ENCODE data around the gene ZKSCAN8.

- no peak for TF ChIP-seq EZH2 (IDR thresholded peaks at IDR 0.05)
- no peak for TF ChIP-seq EZH2phosphoT487 (IDR thresholded peaks at IDR 0.05; ENCODE audit: borderline replicate concordance)
- no peak for TF ChIP-seq MAX (IDR thresholded peaks at IDR 0.05)
- no peak for TF ChIP-seq CBX3 (IDR thresholded peaks at IDR 0.05; ENCODE audit: low read depth)
- TF ChIP-seq CTCF (IDR thresholded peaks at IDR 0.05 in 2 of 3, conservative IDR thresholded peaks at IDR 0.05 in 1 of 3; ENCODE audit: borderline replicate concordance in 1 of 3, insufficient read depth in 1 of 3, low read depth in 2 of 3, low read length in 2 of 3) = no peak
- no peak for TF ChIP-seq ATF3 (IDR thresholded peaks at IDR 0.05)
- TF ChIP-seq CEBPB (IDR thresholded peaks at IDR 0.05; ENCODE audit: low read depth) = no peak
- no peak for TF ChIP-seq POLR2A (IDR thresholded peaks at IDR 0.05; ENCODE audit: borderline replicate concordance, extremely low read depth, insufficient read depth, insufficient read length)
- no peak for TF ChIP-seq TCF7L2 (IDR thresholded peaks at IDR 0.05; ENCODE audit: borderline replicate concordance, extremely low read depth, insufficient read depth, insufficient read length)
- TF ChIP-seq SP1 (IDR thresholded peaks at IDR 0.05; ENCODE audit: low read depth) = no peak
- TF ChIP-seq SIN3A (IDR thresholded peaks at IDR 0.05; ENCODE audit: low read depth) = no peak
Observed at GRCh38 chr6:28139860-28140543, 1.7 kb upstream of the ZKSCAN8 start.

All from HCT116 (cell line).